Cardiac fibroblast (primary cell): ENCODE results near the gene STK32A.

Experiments
- DNase-seq, 2 donors: peaks; one replicate each; pipeline versions ENCODE4 v3.0.0 to v3.0.0-alpha.2; 2010; ENCODE audit warnings: low read depth in 2 of 2
- H3K4me3 ChIP-seq, 2 donors: replicated peaks in 1 of 2; 1 replicate in 1 of 2; 2 replicates in 1 of 2; pipeline ENCODE4 v1.5.1; 2011; ENCODE audit warnings: low read depth in 2 of 2, low read length in 2 of 2, mild to moderate bottlenecking in 2 of 2, moderate library complexity in 1 of 2
- CTCF ChIP-seq: IDR thresholded peaks from one replicate; pipeline ENCODE4 v1.5.1; 2011; ENCODE audit warnings: low read depth, mild to moderate bottlenecking, low read length, inconsistent platforms

The STK32A gene

GRCh38 chr5:147437161-147437596, 202.4 kb downstream of the STK32A start:
- no peak overlapping the region for H3K4me3 ChIP-seq
- no peak for TF ChIP-seq CTCF
- DNase-seq, result peak; percentile 20 to 51
